Left ventricle myocardium inferior (tissue), 1 donor: ENCODE results near the gene FAM3C. TPM values are rescaled to one million over a fixed set of nuclear protein-coding genes. Genes with fewer than 3 reads are reported as not detected.

Experiments
- DNase-seq: peaks from one replicate; pipeline ENCODE4 v3.0.0-alpha.2; 2020
- H3K27ac ChIP-seq: fragments of 200-600 bp; replicated peaks from 2 replicates; pipeline ENCODE4 v1.8.0; 2021
- H3K27me3 ChIP-seq: fragments of 200-600 bp; 2 replicates; pipeline ENCODE4 v1.8.0; 2021; ENCODE audit warnings: low read depth
- H3K36me3 ChIP-seq: fragments of 200-600 bp; 2 replicates; pipeline ENCODE4 v1.8.0; 2021
- H3K4me1 ChIP-seq: fragments of 200-600 bp; 2 replicates; pipeline ENCODE4 v1.8.0; 2021
- H3K4me3 ChIP-seq: fragments of 200-600 bp; 2 replicates; pipeline ENCODE4 v1.8.0; 2021; ENCODE audit warnings: mild to moderate bottlenecking, moderate library complexity
- H3K9me3 ChIP-seq: fragments of 200-600 bp; replicated peaks from 2 replicates; pipeline ENCODE4 v1.8.0; 2021
- CTCF ChIP-seq: fragments of 200-600 bp; IDR thresholded peaks from 2 replicates; pipeline ENCODE4 v1.8.0; 2021; ENCODE audit warnings: antibody characterized with exemption, mild to moderate bottlenecking, borderline replicate concordance
- intact Hi-C: fragments of 100-400 bp; cut with micrococcal nuclease; formaldehyde crosslinking; loops from one replicate; pipeline ENCODE4 v1.11.0; 2022
- total RNA-seq: library from RNA; stranded (reverse); fragmentation: NEBNext Ultra II Directional; extraction: Animal tissue kit (Norgen Biotek cat#: 25700); gene quantifications from one replicate; pipeline ENCODE4 v1.2.1, GENCODE V29; 2021
- donor health status: DM: no; HTN: yes; CAD: no; lungs with severe emphysema.

Gene FAM3C
- total RNA-seq, 1 donor from 2014 or later = 46.2 TPM

- Histone ChIP-seq H3K9me3 (no peaks in the 10 kb centered on the region), H3K36me3 (no peaks in the 10 kb centered on the region), H3K27me3 (peaks cover 7% of the 10 kb centered on the region), H3K27ac (no peak overlapping the region), H3K4me3 (no peak overlapping the region), H3K4me1 (no peaks in the 10 kb centered on the region)
- no peak for DNase-seq
- TF ChIP-seq CTCF = no peak
- intact Hi-C loops = no loop called here
Observed at GRCh38 chr7:121416533-121416932, 20.4 kb upstream of the FAM3C start.

GRCh38 chr7:121414436-121414835 lies 18.3 kb upstream of the FAM3C start:
- Histone ChIP-seq H3K4me3 (no peak overlapping the region), H3K4me1 (no peaks in the 10 kb centered on the region), H3K27ac (no peak overlapping the region), H3K9me3 (no peaks in the 10 kb centered on the region), H3K36me3 (no peaks in the 10 kb centered on the region), H3K27me3 (peaks cover 10% of the 10 kb centered on the region)
- TF ChIP-seq CTCF = no peak
- no peak for DNase-seq
- intact Hi-C loops = no loop called here

DNA sequence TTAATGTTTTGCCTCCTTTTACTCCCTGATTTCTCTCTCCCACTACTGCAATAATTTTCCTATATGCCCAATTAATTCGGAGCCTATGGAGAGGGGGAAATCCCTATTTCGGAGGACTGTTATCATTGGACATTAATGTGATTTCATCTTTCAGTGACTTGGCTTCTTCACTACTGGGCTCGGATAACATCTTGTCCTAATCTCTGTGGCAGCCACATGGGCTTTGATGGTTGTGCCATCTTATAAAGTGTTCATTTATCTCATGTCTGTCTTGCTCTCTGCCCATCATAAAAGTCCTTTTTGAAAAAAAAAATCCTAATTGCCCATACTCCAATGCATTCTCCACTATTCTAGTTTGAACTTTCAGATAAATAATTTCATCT lies 15.5 kb upstream of the FAM3C start:
- no peak for DNase-seq
- Histone ChIP-seq H3K27me3 (peaks cover 10% of the 10 kb centered on the region), H3K27ac (no peak overlapping the region), H3K4me3 (no peak overlapping the region), H3K9me3 (no peaks in the 10 kb centered on the region), H3K4me1 (no peaks in the 10 kb centered on the region), H3K36me3 (no peaks in the 10 kb centered on the region)
- no peak for TF ChIP-seq CTCF
- intact Hi-C loops = no loop called here

DNA sequence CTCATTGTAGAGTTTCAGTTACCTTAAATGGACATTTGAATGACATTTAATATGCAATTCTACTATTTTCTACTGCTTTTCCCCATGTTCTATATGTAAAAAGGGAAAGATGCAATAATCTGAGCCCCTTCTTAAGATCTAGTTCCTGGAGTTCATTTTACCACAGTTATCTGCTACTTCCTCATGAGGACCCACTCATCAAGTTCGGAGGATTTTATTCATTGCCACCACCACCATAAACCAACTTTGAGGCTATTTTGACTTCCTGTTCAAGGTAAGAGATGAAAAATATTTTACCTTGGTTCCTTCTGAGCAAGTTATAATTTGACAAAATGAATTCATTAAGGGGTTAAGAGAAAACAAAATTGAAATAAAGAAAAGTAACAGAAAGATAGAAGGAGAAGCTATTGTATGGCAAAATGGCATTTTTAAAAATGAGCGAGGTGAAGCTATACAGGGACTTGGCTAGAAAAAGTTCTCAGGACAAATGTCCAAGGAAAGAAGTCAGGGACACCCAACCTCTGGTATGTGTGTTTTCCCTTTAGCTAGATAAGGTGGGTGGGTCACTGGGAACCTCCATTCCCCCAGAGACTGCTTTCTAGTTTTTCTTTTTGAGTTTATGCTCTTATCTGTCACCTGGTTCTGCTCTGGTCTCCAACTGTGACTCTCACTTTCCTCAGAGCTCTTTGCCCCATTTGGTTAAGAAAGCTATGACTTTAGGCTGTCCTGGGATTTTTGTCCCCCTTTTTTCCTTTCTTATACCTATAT lies 14.9 kb upstream of the FAM3C start:
- Histone ChIP-seq H3K9me3 (no peaks in the 10 kb centered on the region), H3K27me3 (peaks cover 10% of the 10 kb centered on the region), H3K4me1 (no peaks in the 10 kb centered on the region), H3K36me3 (no peaks in the 10 kb centered on the region), H3K27ac (no peak overlapping the region), H3K4me3 (no peak overlapping the region)
- intact Hi-C loops = no loop called here
- no peak for DNase-seq
- TF ChIP-seq CTCF = no peak

GRCh38 chr7:121406944-121407343 lies 10.8 kb upstream of the FAM3C start:
- Histone ChIP-seq H3K27ac (no peak overlapping the region), H3K36me3 (no peaks in the 10 kb centered on the region), H3K27me3 (peaks cover 7% of the 10 kb centered on the region), H3K9me3 (no peaks in the 10 kb centered on the region), H3K4me1 (no peaks in the 10 kb centered on the region), H3K4me3 (no peak overlapping the region)
- intact Hi-C loops = no loop called here
- no peak for TF ChIP-seq CTCF
- DNase-seq = no peak
